Breast epithelium (tissue), 3 donors: ENCODE measurements around the gene HTR3B.

ENCODE experiments used
- POLR2A ChIP-seq: fragments of 450-650 bp; IDR thresholded peaks from one replicate; pipeline ENCODE4 v1.6.1; 2016; ENCODE audit warnings: antibody characterized with exemption, mild to moderate bottlenecking, moderate library complexity
- POLR2AphosphoS5 ChIP-seq, 3 donors: sonication (generic); formaldehyde crosslinking; IDR thresholded peaks; one replicate each; pipeline ENCODE4 v1.6.1; 2017; ENCODE audit warnings: antibody characterized with exemption in 3 of 3
- TF ChIP-seq, protein P1 (sequence below), 3 donors: fragments of 450-650 bp; IDR thresholded peaks; one replicate each; pipeline ENCODE4 v1.5.1; 2016 to 2017; ENCODE audit warnings: antibody characterized with exemption in 3 of 3, mild to moderate bottlenecking in 3 of 3, moderate library complexity in 3 of 3

DNA sequence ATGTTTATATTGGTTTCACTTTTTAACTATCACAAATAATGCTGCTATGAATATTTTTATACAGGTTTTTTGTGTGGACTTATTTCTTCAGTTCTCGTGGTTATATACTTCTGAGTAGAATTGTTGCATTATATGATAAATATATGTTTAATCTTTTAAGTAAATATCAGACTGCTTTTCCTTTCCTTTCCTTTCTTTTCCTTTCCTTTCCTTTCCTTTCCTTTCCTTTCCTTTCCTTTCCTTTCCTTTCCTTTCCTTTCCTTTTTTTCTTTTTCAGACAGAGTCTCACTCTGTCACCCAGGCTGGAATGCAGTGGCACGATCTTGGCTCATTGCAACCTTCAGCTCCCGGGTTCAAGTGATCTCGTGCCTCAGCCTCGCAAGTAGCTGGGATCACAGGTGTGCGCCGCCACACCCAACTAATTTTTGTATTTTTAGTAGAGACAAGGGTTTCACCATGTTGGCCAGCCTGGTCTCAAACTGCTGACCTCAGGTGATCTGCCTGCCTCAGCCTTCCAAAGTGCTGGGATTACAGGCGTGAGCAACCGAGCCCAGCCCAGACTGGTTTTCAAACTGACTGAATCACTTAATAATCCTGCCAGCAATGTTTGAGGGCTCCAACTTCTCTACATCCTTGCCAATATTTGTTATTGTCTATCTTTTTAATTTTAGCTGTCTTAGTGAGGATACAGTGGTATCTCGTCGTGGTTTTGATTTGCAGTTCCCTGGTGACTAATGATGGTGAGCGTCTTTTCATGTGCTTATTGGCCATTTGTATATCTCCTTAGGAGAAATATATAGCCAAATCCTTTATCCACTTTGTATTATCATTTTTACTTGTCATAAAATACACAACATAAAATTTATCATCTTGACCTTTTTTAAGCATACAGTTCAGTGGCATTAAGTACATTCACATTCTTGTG, 21.9 kb downstream of the HTR3B start:
- TF ChIP-seq POLR2A = no peak
- TF ChIP-seq POLR2AphosphoS5 (IDR thresholded peaks at IDR 0.05) = no peak
- TF ChIP-seq, protein P1, sequence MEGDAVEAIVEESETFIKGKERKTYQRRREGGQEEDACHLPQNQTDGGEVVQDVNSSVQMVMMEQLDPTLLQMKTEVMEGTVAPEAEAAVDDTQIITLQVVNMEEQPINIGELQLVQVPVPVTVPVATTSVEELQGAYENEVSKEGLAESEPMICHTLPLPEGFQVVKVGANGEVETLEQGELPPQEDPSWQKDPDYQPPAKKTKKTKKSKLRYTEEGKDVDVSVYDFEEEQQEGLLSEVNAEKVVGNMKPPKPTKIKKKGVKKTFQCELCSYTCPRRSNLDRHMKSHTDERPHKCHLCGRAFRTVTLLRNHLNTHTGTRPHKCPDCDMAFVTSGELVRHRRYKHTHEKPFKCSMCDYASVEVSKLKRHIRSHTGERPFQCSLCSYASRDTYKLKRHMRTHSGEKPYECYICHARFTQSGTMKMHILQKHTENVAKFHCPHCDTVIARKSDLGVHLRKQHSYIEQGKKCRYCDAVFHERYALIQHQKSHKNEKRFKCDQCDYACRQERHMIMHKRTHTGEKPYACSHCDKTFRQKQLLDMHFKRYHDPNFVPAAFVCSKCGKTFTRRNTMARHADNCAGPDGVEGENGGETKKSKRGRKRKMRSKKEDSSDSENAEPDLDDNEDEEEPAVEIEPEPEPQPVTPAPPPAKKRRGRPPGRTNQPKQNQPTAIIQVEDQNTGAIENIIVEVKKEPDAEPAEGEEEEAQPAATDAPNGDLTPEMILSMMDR (IDR thresholded peaks at IDR 0.05) = no peak
